ENCODE measurements around the gene MYLIP. TPM values are rescaled to one million over a fixed set of nuclear protein-coding genes. Genes with fewer than 3 reads are reported as not detected.

MYLIP gene
- total RNA-seq, 4 donors from 2014 or later: 20.1 to 46.2 (median 24.7) TPM

DNA sequence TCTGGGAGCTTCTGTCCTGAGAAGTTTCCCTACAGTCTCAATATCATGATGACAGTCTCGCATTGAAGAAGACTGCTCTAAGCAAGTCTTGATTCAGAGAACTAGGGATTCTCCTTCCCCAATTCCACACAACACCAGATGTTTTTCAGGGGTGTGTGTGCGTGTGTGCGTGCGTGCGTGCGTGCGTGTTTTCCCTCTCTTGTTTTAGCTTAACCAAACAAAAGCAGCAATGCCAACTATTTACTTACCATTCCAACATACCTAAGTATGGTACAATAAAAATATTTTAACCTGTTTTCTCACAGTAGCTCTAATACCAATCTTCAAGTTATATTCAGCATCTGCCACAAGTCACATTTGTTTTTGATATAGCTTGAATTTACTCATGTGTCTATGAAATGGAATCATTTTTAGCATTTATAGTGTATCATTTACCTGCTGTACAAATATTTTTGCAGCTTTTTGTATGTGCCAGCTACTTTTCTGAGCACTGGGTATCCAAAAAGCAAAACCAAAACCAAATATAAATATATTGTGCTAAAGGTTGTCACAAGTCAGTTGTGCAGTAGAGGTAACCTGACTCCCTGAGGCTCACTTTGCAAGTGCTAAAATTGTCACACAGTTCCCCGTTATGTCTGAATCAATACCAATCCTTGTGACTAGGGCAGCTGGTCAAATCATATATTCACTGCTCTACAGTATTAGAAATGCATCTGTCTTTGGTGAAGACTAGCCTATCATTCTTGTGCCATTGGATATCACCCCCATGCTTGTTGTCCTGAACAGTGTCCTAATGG is 21.7 kb upstream of the MYLIP start:
- Histone ChIP-seq H3K27me3 (no peaks in the 10 kb centered on the region), H3K27ac (no peak overlapping the region), H3K9me3 (no peaks in the 10 kb centered on the region), H3K36me3 (no peaks in the 10 kb centered on the region), H3K4me3 (no peak overlapping the region), H3K4me1 (no peaks in the 10 kb centered on the region)
- no peak for DNase-seq
- TF ChIP-seq, protein P1, sequence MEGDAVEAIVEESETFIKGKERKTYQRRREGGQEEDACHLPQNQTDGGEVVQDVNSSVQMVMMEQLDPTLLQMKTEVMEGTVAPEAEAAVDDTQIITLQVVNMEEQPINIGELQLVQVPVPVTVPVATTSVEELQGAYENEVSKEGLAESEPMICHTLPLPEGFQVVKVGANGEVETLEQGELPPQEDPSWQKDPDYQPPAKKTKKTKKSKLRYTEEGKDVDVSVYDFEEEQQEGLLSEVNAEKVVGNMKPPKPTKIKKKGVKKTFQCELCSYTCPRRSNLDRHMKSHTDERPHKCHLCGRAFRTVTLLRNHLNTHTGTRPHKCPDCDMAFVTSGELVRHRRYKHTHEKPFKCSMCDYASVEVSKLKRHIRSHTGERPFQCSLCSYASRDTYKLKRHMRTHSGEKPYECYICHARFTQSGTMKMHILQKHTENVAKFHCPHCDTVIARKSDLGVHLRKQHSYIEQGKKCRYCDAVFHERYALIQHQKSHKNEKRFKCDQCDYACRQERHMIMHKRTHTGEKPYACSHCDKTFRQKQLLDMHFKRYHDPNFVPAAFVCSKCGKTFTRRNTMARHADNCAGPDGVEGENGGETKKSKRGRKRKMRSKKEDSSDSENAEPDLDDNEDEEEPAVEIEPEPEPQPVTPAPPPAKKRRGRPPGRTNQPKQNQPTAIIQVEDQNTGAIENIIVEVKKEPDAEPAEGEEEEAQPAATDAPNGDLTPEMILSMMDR (IDR thresholded peaks at IDR 0.05): no peak
- TF ChIP-seq POLR2A (IDR thresholded peaks at IDR 0.05): no peak

DNA sequence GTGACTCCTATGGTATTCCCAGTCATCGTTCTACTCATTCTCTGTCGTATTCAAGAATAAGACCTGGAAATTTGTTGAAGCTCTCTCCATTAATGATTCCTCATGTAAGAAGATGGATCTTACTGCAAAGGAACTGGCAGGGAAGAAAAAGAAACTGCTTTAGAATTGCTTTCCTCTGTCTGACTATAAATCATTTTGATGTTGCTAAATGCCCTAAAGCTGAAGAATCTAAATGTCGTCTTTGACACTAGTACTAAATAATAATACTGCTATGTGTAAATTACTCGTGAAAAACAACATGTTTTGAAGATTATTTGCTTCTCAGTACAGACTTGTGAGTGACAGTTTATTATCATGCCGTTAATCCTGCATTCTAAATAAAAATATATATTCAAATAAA is 20.5 kb upstream of the MYLIP start:
- H3K27me3 ChIP-seq: no peaks in the 10 kb centered on the region
- H3K36me3 ChIP-seq: no peaks in the 10 kb centered on the region
- no peaks in the 10 kb centered on the region for H3K9me3 ChIP-seq
- no peak overlapping the region for H3K4me3 ChIP-seq
- DNase-seq: no peak
- no peak overlapping the region for H3K27ac ChIP-seq
- no peak for TF ChIP-seq POLR2A (IDR thresholded peaks at IDR 0.05)
- TF ChIP-seq, protein P1 (IDR thresholded peaks at IDR 0.05): no peak
- no peaks in the 10 kb centered on the region for H3K4me1 ChIP-seq

DNA sequence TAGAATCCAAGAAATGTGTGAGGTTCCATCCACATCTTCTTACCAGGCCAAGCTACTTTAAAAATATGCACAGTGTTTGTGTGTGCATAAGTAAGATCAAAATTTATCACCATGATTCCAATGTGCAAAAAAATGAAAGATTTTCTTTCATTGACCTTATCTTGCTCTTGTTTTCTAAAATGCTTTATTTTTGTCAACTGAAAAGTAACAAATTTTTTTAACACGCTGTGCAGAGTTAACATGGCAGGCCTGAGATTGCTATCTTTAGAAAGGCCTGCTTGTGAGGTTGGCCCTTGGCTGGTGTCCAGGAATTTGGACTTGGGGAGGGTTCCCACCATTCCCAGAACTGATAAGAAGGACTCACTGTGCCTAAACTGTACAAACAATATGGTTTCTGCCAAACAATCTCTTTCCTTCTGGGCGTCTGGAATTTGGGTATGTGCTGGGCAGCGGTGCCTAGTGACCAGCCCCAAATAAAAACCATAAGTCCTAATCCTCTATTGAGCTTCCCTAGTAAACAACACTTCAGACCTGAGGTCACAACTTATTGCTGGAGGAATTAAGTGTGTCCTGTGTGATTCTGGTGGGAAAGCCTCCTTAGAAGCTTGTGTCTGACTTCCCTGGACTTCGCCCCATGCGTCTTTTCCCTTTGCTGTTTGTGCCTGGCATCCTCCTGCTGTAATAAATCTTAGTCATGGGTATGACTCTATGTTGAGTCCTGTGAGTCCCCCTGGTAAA is 19.8 kb upstream of the MYLIP start:
- TF ChIP-seq, protein P1 (IDR thresholded peaks at IDR 0.05): no peak
- H3K27me3 ChIP-seq: no peaks in the 10 kb centered on the region
- H3K36me3 ChIP-seq: no peaks in the 10 kb centered on the region
- no peak overlapping the region for H3K27ac ChIP-seq
- H3K4me3 ChIP-seq: no peak overlapping the region
- no peaks in the 10 kb centered on the region for H3K4me1 ChIP-seq
- H3K9me3 ChIP-seq: no peaks in the 10 kb centered on the region
- peak in 1 of 3 donors; percentile 58 for DNase-seq

DNA sequence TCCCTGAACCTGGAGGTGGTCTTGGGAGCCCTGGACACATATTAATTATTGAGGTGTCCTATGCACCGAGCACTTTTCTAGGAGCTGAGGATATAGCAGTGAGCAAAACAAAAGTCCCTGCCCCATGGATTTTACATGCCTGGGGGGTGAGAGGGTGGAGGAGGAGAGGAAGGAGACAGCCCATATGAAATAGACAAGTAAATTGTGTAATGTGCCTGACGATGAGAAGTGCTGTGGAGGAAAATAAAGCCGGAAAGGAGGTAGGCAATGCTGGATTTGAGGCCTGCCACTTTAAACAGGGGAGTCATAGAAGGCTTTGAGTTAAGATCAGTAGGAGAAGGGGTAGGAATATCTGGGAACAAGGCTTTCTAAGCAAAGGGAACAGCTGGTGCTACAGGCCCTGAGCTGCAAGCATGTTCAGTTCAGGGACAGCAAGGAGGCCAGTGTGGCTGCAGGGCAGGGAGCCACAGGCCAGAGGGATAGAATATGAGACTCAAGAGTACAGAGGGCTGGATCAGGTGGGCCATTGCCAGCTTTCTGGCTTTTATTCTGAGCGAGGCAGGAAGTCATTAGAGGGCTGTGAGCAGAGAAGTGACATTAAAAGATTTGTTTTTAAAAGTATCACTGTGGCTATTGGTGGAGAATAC is 19.1 kb upstream of the MYLIP start:
- H3K27me3 ChIP-seq: no peaks in the 10 kb centered on the region
- no peak for DNase-seq
- H3K4me1 ChIP-seq: no peaks in the 10 kb centered on the region
- no peak for TF ChIP-seq POLR2A (IDR thresholded peaks at IDR 0.05)
- TF ChIP-seq, protein P1 (IDR thresholded peaks at IDR 0.05): no peak
- H3K4me3 ChIP-seq: no peak overlapping the region
- H3K9me3 ChIP-seq: no peaks in the 10 kb centered on the region
- H3K27ac ChIP-seq: no peak overlapping the region
- no peaks in the 10 kb centered on the region for H3K36me3 ChIP-seq

DNA sequence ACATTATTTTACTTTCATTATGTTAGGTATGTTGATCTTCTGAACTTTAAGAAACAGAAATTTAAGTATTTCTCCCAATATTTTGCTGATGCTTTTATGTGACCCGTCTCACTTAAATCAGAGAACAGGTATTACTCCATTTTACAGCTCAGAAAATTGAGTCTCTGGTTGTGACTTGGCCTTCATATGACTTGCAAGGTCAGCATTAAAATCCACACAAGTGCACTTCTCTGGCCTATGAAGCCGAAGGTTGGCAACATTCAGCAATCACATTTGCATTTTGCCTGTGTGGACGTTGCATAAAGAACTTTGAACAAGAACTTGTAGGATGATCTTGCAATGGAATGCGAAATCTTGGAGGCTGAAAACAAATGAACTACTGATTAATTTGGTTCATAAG is 10.1 kb upstream of the MYLIP start:
- Histone ChIP-seq H3K27ac (no peak overlapping the region), H3K4me1 (no peaks in the 10 kb centered on the region), H3K36me3 (no peaks in the 10 kb centered on the region), H3K27me3 (no peaks in the 10 kb centered on the region), H3K9me3 (no peaks in the 10 kb centered on the region), H3K4me3 (no peak overlapping the region)
- no peak for DNase-seq
- TF ChIP-seq, protein P1 (IDR thresholded peaks at IDR 0.05): no peak
- no peak for TF ChIP-seq POLR2A (IDR thresholded peaks at IDR 0.05)

Measured in Peyer's patch (tissue), 4 donors.